Esophagus squamous epithelium (tissue), 5 donors: ENCODE results near the gene MAGEA6. TPM values are rescaled to one million over a fixed set of nuclear protein-coding genes. Genes with fewer than 3 reads are reported as not detected.

Experiments used
- DNase-seq: peaks from one replicate; lab custom pipeline; 2025; lab: John Stamatoyannopoulos, UW
- H3K27ac ChIP-seq, 4 donors: fragments of 200-600 bp; sonication (generic); one replicate each; pipeline ENCODE4 v1.5.1; 2016 to 2019; ENCODE audit warnings: mild to moderate bottlenecking in 1 of 4
- H3K27me3 ChIP-seq, 4 donors: fragments of 200-600 bp; sonication (generic); 1 replicate in 3 of 4; 2 replicates in 1 of 4; pipeline versions ENCODE4 v1.5.1 to v1.6.0; 2017 to 2021; ENCODE audit warnings: antibody characterized with exemption in 1 of 4
- H3K36me3 ChIP-seq, 3 donors: fragments of 200-600 bp; sonication (generic); one replicate each; pipeline ENCODE4 v1.5.1; 2016 to 2019
- H3K4me1 ChIP-seq, 3 donors: fragments of 200-600 bp; sonication (generic); one replicate each; pipeline ENCODE4 v1.5.1; 2017 to 2019
- H3K4me3 ChIP-seq, 4 donors: fragments of 200-600 bp; sonication (generic); 1 replicate in 3 of 4; 2 replicates in 1 of 4; pipeline ENCODE4 v1.5.1; 2016 to 2019; ENCODE audit warnings: mild to moderate bottlenecking in 2 of 4, moderate library complexity in 1 of 4
- H3K9me3 ChIP-seq, 3 donors: fragments of 200-600 bp; sonication (generic); one replicate each; pipeline ENCODE4 v1.5.1; 2016 to 2019
- POLR2A ChIP-seq, 4 donors: fragments of 450-650 bp; IDR thresholded peaks; one replicate each; pipeline ENCODE4 v1.6.1; 2017; ENCODE audit warnings: antibody characterized with exemption in 4 of 4, mild to moderate bottlenecking in 4 of 4, moderate library complexity in 3 of 4
- WGBS, 2 donors: methylation state at CpG; one replicate each; pipeline ENCODE4 v1.1.5; 2018; 5-methylcytosine and 5-hydroxymethylcytosine counted together
- intact Hi-C: fragments of 100-400 bp; cut with DNase I; formaldehyde crosslinking; loops from one replicate; pipeline ENCODE4 v1.15.0; 2022
- total RNA-seq, 4 donors: library from RNA; depleted of rRNA; stranded (reverse); fragments of >200 nt; gene quantifications; one replicate each; pipeline ENCODE4 v1.1.0, GENCODE V29; 2016
- TF ChIP-seq, protein P1 (sequence below), 6 experiments: fragments of 450-650 bp in 4 of 6; fragments of 200-600 bp in 2 of 6; sonication (generic) in 2 of 6; IDR thresholded peaks; one replicate each; pipeline ENCODE4 v1.5.1; 2016 to 2019; ENCODE audit warnings: antibody characterized with exemption in 6 of 6, mild to moderate bottlenecking in 4 of 6, moderate library complexity in 4 of 6
- donor health status: DM: yes; HTN: yes; CAD: no.

Gene MAGEA6
- total RNA-seq, 4 donors from 2014 or later, result not detected

GRCh38 chrX:152733261-152733975 is 36.1 kb downstream of the MAGEA6 start, which contains the start of the genes CSAG1 and MAGEA12:
Gene CSAG1, minus strand, starts transcription at chrX:152733721. Its CDS starts 1,261 bp downstream, at chrX:152732460.
Gene MAGEA12, plus strand, starts transcription at chrX:152733757. Its CDS starts 2,405 bp downstream, at chrX:152736162.
- TF ChIP-seq POLR2A (IDR thresholded peaks at IDR 0.05), result no peak
- TF ChIP-seq, protein P1, sequence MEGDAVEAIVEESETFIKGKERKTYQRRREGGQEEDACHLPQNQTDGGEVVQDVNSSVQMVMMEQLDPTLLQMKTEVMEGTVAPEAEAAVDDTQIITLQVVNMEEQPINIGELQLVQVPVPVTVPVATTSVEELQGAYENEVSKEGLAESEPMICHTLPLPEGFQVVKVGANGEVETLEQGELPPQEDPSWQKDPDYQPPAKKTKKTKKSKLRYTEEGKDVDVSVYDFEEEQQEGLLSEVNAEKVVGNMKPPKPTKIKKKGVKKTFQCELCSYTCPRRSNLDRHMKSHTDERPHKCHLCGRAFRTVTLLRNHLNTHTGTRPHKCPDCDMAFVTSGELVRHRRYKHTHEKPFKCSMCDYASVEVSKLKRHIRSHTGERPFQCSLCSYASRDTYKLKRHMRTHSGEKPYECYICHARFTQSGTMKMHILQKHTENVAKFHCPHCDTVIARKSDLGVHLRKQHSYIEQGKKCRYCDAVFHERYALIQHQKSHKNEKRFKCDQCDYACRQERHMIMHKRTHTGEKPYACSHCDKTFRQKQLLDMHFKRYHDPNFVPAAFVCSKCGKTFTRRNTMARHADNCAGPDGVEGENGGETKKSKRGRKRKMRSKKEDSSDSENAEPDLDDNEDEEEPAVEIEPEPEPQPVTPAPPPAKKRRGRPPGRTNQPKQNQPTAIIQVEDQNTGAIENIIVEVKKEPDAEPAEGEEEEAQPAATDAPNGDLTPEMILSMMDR (IDR thresholded peaks at IDR 0.05), result no peak
- Histone ChIP-seq H3K4me1 (no peaks in the 10 kb centered on the region), H3K27me3 (no peaks in the 10 kb centered on the region), H3K9me3 (no peaks in the 10 kb centered on the region), H3K36me3 (no peaks in the 10 kb centered on the region), H3K4me3 (no peak within 1 kb of the TSS), H3K27ac (no peak within 1 kb of the TSS)
- 73% methylated on average over 2 of the region's 21 CpGs; no CpG with 5 or more reads in 1 of the 2 donors for WGBS, 2 donors
- intact Hi-C loops, result no loop called here
- no peak for DNase-seq

DNA sequence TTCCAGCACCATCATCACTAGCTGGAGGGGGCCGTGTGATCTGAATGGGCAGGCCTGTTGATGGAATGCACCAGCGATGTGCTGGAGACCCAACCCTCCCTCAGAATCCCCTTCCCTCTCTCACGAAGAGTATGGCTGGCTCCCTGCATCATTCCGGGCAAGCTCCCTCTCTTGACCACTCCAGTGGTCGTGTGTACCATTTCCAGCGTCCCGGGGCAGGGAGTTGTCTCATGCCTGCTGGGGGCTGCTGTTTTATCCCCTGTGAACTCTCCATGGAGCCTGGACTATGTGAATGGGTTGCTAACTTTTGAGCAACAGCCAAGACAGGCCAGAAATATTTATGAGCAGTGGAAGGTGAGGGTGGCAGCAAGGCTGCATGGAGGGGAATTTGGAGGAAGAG is 44.1 kb downstream of the MAGEA6 start:
- H3K27ac ChIP-seq, result no peak overlapping the region
- intact Hi-C loops, result no loop called here
- H3K4me1 ChIP-seq, result no peaks in the 10 kb centered on the region
- H3K9me3 ChIP-seq, result no peaks in the 10 kb centered on the region
- no peak for DNase-seq
- H3K36me3 ChIP-seq, result no peaks in the 10 kb centered on the region
- 75 to 82% methylated on average over 4 to 7 of the region's 7 CpGs for WGBS, 2 donors
- TF ChIP-seq POLR2A (IDR thresholded peaks at IDR 0.05), result no peak
- TF ChIP-seq, protein P1 (IDR thresholded peaks at IDR 0.05), result no peak
- H3K4me3 ChIP-seq, result no peak overlapping the region
- H3K27me3 ChIP-seq, result no peaks in the 10 kb centered on the region

Other genes starting within 250 kb of the MAGEA6 start
- gene GABRQ, start 131.8 kb downstream of the MAGEA6 start, total RNA-seq, result 1 to 10 TPM in 3 of 4 donors, under 1 TPM in 1; 0.57 to 1.5 (median 1.3) TPM
- gene MAGEA3, start 70.9 kb downstream of the MAGEA6 start, total RNA-seq, result not detected
- gene CSAG2, start 60.4 kb downstream of the MAGEA6 start, total RNA-seq, result not detected
- gene MAGEA2B, start 55.1 kb downstream of the MAGEA6 start, total RNA-seq, result not detected
- not detected for gene CSAG1, start 36.0 kb downstream of the MAGEA6 start, total RNA-seq
- not detected for gene MAGEA12, start 35.9 kb downstream of the MAGEA6 start, total RNA-seq
- gene MAGEA2, start 15.8 kb downstream of the MAGEA6 start, total RNA-seq, result not detected
- not detected for gene CSAG3, start 10.5 kb downstream of the MAGEA6 start, total RNA-seq
- gene CETN2, start 61.1 kb upstream of the MAGEA6 start, total RNA-seq, result 10 to 100 TPM; 17.2 to 38.5 (median 24.2) TPM
- gene NSDHL, start 61.4 kb upstream of the MAGEA6 start, total RNA-seq, result 10 to 100 TPM; 41.0 to 63.7 (median 57.4) TPM
- 100 to 1,000 TPM; 205 to 470 (median 259) TPM for gene ZNF185, start 128.4 kb upstream of the MAGEA6 start, total RNA-seq
- not detected for gene PNMA5, start 224.4 kb upstream of the MAGEA6 start, total RNA-seq